Measurements from ENCODE around the gene B4GALT1. TPM values are rescaled to one million over a fixed set of nuclear protein-coding genes. Genes with fewer than 3 reads are reported as not detected.

Gene B4GALT1
- total RNA-seq, 2 donors from 2014 or later: 31.3 to 42.3 TPM

GRCh38 chr9:33178972-33179697, 12.0 kb upstream of the B4GALT1 start:
- no peaks in the 10 kb centered on the region for H3K4me1 ChIP-seq
- ATAC-seq (peak; percentile 55), DNase-seq (no peak)
- no peaks in the 10 kb centered on the region for H3K36me3 ChIP-seq (replicated peaks in 1 of 2; ENCODE audit: insufficient read depth in 1 of 2, low read depth in 2 of 2)
- intact Hi-C loops (cut with DNase I): no loop called here
- H3K9me3 ChIP-seq: no peaks in the 10 kb centered on the region
- H3K27ac ChIP-seq: no peak overlapping the region
- H3K4me3 ChIP-seq: no peak overlapping the region
- 73 to 83% methylated on average over 3 of the region's 3 CpGs for WGBS, 2 donors
- TF ChIP-seq POLR2A (IDR thresholded peaks at IDR 0.05) (no peak), CTCF (IDR thresholded peaks at IDR 0.05) (peak in 2 of 7 experiments; percentile 16 to 29)
- H3K27me3 ChIP-seq: no peaks in the 10 kb centered on the region

- peaks cover 11% of the 10 kb centered on the region for H3K4me1 ChIP-seq
- no peak for DNase-seq
- no peak overlapping the region for H3K4me3 ChIP-seq
- H3K9me3 ChIP-seq: no peaks in the 10 kb centered on the region
- TF ChIP-seq CTCF (IDR thresholded peaks at IDR 0.05) (no peak), POLR2A (IDR thresholded peaks at IDR 0.05) (no peak)
- intact Hi-C loops (cut with DNase I): no loop called here
- H3K27me3 ChIP-seq: no peaks in the 10 kb centered on the region
- ATAC-seq: no peak
- peak overlapping the region in 1 of 4 donors; percentile 21 for H3K27ac ChIP-seq
- H3K36me3 ChIP-seq (replicated peaks in 1 of 2; ENCODE audit: insufficient read depth in 1 of 2, low read depth in 2 of 2): no peaks in the 10 kb centered on the region
These were observed 10.5 kb upstream of the B4GALT1 start for GRCh38 chr9:33177639-33178038.

GRCh38 chr9:33177086-33177485, 9.9 kb upstream of the B4GALT1 start:
- Histone ChIP-seq H3K27me3 (no peaks in the 10 kb centered on the region), H3K4me1 (peaks cover 17% of the 10 kb centered on the region), H3K36me3 (replicated peaks in 1 of 2; ENCODE audit: insufficient read depth in 1 of 2, low read depth in 2 of 2) (no peaks in the 10 kb centered on the region), H3K27ac (peak overlapping the region in 1 of 4 donors; percentile 21), H3K4me3 (no peak overlapping the region), H3K9me3 (no peaks in the 10 kb centered on the region)
- intact Hi-C loops (cut with DNase I): no loop called here
- ATAC-seq: no peak
- TF ChIP-seq CTCF (IDR thresholded peaks at IDR 0.05): no peak
- TF ChIP-seq POLR2A (IDR thresholded peaks at IDR 0.05): no peak
- DNase-seq: no peak
- 72 to 74% methylated on average over 4 of the region's 4 CpGs for WGBS, 2 donors

- DNase-seq: no peak
- intact Hi-C loops (cut with DNase I): no loop called here
- WGBS, 2 donors: 86 to 88% methylated on average over 6 of the region's 6 CpGs
- Histone ChIP-seq H3K4me1 (peaks cover 30% of the 10 kb centered on the region), H3K27me3 (no peaks in the 10 kb centered on the region), H3K9me3 (no peaks in the 10 kb centered on the region), H3K36me3 (replicated peaks in 1 of 2; ENCODE audit: insufficient read depth in 1 of 2, low read depth in 2 of 2) (no peaks in the 10 kb centered on the region), H3K27ac (no peak overlapping the region), H3K4me3 (no peak overlapping the region)
- ATAC-seq: no peak
- TF ChIP-seq CTCF (IDR thresholded peaks at IDR 0.05) (no peak), POLR2A (IDR thresholded peaks at IDR 0.05) (no peak)
These were observed 8.7 kb upstream of the B4GALT1 start for GRCh38 chr9:33175649-33176325.

Measured in body of pancreas (tissue), 4 donors.